Neural progenitor cell (in vitro differentiated cells): Measurements from ENCODE around the gene SDHAF3.

Source experiments
- CTCF ChIP-seq: fragments of 200-600 bp; sonication (generic); IDR thresholded peaks from 2 replicates; pipeline ENCODE4 v1.5.1; 2017; ENCODE audit warnings: antibody characterized with exemption, mild to moderate bottlenecking
- EZH2 ChIP-seq: fragments of 200-600 bp; sonication (generic); IDR thresholded peaks from 2 replicates; pipeline ENCODE4 v1.6.1; 2017; ENCODE audit warnings: antibody characterized with exemption, mild to moderate bottlenecking, moderate library complexity
- EZH2phosphoT487 ChIP-seq: fragments of 200-600 bp; sonication (generic); IDR thresholded peaks from 2 replicates; pipeline ENCODE4 v1.6.1; 2017; ENCODE audit warnings: antibody characterized with exemption

GRCh38 chr7:97107192-97107800 lies 10.2 kb upstream of the SDHAF3 start:
- TF ChIP-seq EZH2 (no peak), CTCF (no peak), EZH2phosphoT487 (no peak)
